DOHH2 (cell line): Measurements from ENCODE around the gene STARD10.

Experiments
- EZH2phosphoT487 ChIP-seq: fragments of 200-600 bp; sonication (generic); IDR thresholded peaks from 2 replicates; pipeline ENCODE4 v1.6.1; 2017; ENCODE audit warnings: borderline replicate concordance, mild to moderate bottlenecking, antibody characterized with exemption, low read length, moderate library complexity, mixed read lengths
- TF ChIP-seq, protein P1 (sequence below): fragments of 200-600 bp; sonication (generic); IDR thresholded peaks from one replicate; pipeline ENCODE4 v1.5.1; 2014; ENCODE audit warnings: antibody characterized with exemption, mild to moderate bottlenecking, low read depth, low read length; ENCODE audit not compliant: poor library complexity, severe bottlenecking

DNA sequence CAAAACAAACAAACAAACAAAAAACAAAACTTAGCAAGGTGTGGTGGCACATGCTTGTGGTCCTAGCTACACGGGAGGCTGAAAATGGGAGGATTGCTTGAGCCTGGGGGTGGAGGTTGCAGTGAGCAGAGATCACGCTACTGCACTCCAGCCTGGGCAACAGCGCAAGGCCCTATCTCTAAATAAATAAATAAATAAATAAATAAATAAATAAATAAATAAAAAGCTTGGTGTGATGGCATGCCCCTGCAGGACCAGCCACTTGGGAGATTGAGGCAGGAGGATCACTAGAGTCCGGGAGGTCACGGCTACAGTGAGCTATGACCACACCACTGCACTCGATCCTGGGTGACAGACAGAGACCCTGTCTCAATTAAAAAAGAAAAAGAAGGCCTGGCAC is 9.0 kb upstream of the STARD10 start:
- TF ChIP-seq, protein P1, sequence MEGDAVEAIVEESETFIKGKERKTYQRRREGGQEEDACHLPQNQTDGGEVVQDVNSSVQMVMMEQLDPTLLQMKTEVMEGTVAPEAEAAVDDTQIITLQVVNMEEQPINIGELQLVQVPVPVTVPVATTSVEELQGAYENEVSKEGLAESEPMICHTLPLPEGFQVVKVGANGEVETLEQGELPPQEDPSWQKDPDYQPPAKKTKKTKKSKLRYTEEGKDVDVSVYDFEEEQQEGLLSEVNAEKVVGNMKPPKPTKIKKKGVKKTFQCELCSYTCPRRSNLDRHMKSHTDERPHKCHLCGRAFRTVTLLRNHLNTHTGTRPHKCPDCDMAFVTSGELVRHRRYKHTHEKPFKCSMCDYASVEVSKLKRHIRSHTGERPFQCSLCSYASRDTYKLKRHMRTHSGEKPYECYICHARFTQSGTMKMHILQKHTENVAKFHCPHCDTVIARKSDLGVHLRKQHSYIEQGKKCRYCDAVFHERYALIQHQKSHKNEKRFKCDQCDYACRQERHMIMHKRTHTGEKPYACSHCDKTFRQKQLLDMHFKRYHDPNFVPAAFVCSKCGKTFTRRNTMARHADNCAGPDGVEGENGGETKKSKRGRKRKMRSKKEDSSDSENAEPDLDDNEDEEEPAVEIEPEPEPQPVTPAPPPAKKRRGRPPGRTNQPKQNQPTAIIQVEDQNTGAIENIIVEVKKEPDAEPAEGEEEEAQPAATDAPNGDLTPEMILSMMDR, result no peak
- TF ChIP-seq EZH2phosphoT487, result no peak
